ENCODE measurements around the gene ST3GAL5.
"Not testable (repeated sequence)": the region's sequence is repeated elsewhere in the genome, so short reads cannot be mapped to it uniquely, and the experiment has no call there.

ST3GAL5 gene

DNA sequence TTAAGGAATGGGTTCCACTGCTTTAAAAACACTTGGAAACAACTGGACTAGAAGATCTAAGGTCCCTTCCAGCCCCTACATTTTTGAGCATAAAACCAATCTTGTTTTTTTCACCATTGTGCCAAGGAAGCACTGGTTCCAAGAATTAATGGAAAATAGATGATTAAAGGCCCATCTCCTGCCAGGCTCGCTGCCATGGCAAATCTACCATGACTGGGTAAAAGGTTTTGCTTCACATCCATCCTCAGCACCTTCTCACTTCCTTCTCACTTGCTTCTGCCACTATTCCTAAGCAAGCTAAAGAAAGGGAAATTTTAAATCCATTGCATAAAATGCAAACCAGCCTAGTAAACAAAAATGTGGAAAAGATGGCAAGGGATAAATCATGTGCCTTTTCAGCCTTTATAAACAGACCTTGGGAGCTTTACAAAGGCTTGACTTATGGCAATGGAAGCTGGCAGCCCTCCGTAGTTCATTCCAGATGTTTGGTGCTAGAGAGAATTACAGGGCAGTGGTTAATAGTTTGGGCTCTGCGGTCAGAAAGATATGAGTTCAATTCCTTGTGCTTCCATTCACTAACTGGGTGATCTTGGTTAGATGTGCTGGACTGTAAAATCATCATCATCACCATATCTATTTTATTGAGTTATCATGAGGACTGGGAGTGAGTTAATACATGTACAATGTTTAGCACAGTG is 27.0 kb upstream of the ST3GAL5 start:
- no peak for DNase-seq

DNA sequence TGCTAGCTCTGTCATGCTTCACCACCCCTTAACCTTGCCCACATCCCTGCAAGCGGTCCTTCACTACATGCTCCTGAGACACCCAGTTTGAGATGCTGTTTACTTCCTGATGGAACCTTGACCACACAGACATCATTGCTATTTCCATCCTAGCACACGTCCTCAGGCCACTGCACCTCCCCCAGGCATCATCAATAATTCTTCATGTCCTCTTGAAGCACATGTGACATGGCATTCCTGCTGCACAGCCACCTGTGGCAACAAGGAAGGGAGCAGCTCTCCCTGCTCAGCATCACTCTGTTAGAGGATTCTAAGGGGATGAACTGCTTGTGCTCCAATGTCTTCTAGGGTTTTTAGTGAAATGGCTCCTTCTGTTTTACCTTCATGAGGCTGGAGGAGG is 26.1 kb upstream of the ST3GAL5 start:
- no peak for DNase-seq

DNA sequence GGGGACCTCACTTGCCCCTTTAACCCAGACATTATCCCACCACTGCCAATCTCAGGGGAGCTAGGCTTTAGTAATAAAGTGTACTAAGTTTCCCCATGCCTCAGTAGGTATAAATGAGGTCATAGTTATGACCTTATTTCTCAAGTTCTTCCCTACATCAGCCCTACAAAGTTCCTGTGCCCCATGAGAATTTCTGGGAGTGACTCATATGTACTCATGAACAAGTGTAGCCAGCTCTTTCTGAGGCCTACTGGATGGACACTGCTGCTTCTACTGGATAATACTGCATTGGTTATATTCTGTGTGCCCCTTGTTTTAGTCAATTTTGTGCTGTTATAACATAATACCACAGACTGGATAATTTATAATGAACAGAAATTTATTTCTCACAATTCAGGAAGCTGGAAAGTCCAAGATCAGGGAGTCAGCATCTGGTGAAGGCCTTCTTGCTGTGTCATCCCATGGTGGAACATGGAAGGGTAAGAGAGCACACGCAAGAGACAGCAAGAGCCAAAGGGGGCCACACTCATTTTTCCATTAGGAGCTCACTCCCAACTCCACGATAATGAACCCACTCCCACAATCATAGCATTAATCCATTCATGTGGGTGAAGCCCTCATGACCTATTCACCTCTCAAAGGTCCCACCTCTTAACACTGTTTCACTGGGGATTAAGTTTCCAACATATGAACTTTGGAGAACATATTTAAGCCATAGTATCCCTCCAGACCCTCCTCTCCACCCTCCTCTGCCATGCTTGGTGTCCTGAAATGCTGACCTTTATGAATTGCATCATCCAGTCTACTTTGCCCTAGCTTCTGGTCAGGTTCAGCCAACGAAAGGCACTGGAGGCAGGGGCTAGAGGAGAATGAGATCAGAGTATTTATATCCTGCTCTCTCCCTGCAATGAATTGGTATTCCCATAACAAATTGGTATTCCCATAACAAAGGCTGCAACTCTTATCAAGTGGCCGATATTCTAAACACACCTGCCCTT is 25.4 kb upstream of the ST3GAL5 start:
- DNase-seq: no peak

DNA sequence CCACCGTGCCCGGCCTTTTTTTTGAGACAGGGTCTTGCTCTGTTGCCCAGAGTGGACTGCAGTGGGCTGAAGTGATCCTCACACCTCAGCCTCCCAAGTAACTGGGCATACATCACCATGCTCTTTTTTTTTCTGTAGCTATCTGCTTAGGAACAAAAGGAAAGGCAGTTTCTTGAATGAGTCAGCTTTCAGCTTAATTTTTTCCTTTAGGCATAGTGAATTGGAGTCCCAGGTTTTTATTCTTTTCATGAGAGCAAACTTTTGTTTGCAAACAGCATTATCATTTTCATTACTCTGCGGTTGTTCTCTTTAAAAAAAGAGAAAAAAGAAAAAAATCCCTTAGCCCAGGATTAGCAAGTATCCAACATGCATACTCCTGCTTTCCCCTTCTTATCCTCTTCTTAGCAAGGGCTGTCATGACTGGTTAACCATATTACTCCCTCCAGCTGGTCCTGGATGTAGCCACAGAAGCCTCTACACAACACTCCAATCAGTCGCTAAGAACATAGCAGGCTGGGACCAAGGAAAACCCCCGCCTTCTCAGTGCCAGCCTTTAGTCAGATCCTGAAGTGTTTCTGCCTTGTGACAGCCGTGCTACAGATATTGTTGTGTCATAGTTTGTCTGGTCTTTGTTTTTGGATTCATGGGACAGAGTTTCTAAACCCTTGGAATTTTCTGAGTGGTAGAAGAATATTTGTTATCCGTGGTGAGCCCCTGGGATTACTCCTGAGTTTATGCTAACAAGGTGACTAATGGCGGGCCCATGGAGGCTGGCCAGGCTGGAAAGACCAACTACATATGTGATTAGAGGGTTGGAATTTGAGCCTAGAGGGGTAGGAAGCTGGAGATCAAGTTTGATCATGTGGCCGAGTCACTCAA is 23.3 kb upstream of the ST3GAL5 start:
- DNase-seq: no peak

DNA sequence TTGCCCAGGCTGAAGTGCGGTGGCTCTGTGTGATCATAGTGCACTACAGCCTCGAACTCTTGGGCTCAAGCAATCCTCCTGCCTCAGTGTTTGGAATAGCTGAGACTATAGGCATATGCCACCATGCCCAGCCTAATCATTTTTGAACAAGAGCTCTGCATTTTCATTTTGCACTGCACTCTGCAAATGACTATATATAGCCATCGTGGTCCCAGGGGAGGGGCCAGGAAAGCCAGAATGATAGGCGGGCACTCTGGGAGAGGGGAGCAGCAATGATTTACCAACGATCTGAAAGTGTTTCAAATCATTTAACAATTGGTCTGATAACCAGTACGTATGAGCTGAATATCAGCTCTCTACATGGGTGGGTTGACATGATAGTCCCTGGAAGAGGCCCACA is 22.3 kb upstream of the ST3GAL5 start:
- DNase-seq: no peak

DNA sequence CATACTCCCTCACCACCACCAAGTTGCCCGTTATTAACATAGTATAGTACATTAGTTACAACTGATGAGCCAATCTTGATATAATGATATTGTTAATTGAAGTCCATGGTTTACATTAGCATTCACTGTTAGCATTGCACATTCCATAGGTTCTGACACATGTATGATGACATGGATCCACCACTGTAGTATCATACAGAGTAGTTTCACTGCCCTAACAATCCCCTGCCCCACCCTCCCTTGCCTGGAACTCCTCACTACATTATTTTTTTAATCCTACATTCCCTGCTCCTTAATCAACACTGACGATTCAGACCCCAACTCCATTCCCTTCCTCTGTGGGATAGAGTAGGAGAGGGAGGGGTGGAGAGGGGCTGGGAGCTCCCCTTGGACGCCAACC is 20.2 kb upstream of the ST3GAL5 start:
- DNase-seq: no peak

DNA sequence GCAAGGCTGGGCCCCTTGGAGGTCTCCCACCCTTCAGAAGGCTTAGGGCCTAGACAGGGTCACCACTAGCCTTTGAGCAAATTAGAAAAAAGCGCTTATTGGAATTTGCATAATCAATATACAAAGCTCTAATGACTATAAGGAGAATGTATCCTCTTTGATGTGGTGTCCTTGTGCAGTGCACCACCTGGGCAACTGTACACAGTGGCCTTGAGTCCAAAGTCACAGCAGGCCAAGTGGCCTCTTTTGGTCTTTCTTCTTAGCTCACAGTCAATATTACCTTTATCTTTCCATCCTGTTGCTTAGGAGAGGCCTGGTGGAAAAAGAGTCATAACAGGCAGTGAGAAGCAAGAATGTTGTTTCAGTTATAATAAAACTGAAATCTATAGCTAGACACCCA is 19.7 kb upstream of the ST3GAL5 start:
- DNase-seq: no peak

DNA sequence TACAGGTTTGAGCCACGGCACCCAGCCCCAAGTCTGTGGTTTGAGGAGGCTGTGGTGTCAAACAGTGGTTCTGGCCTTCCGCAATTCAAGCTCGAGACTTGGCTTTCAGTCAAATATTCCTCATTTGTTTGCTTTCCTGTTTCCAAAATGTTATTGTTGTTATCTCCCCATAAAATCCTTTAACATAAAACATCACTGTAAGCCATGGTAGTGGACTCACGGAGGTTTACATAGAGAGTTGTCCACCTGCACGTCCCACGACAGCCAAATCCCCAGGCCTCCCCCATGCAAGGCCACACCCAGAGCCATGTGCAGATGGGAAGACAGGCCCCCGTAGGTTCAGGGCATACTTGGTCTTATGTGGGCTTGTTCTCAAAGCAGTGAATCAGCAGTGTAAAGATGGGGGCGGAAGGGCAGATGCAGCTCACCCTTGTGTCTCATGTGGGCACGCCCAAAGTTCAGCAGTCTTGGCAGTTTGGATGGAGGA is 18.9 kb upstream of the ST3GAL5 start:
- DNase-seq: no peak

DNA sequence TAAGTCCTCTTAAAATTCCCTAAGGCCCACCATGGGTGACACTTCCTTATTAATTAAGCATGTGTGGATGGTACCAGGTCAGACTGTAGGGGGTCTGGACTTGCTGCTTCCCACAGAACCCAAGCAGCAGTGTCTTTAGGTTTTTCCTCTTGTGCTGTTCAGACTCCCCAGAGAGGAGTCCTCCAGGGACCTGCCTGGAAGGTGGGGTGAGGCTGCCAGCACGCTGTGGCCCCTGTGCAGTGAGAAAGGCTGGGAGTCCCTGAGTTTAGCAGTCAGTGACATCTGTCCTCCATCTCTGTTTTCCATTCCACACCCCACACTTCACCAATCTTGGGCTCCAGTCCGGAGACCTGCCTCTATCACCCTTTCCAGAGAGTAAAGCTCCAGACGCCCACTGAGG is 18.0 kb upstream of the ST3GAL5 start:
- DNase-seq: no peak

DNA sequence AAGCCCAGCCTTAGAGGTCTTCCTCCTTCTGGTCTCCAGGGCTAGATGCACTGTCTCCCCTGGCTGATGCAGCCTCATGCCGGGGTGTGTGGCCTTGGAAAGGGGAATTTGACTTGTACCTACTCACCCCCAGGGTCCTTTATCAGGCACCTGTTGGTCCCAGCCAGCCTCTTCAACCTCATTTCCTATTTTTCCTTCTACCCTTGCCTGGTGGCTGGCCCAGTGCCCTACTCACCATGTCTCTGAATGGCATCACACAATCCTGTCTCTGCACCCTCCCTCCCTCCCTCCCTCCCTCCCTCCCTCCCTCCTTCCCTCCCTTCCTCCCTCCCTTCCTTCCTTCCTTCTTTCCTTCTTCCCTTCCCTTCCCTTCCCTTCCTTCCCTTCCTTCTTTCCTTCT is 17.1 kb upstream of the ST3GAL5 start:
- DNase-seq: no peak

DNA sequence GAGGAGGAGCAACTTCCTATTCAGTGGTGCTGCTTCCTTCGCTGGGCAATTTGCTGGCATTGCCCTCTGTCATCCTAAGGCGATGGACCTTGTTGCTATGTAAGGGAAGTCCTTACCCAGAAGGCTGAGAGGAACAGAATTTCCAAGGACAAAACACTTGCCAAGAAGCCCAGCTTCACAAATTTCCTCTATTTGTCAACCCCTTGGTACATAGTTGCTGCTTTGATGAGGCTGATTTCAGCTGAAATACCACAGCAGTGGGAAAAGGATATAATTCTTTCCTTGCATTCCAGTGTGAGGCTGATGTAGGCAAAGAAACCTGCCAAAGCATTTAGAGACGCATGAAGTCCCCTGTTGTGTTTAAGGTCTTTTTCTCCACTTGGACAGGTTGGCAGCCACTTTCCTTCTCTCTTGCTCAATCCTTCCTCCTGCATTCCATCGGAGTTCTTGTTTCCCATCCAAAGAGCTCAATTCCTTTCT is 16.4 kb upstream of the ST3GAL5 start:
- DNase-seq: no peak

DNA sequence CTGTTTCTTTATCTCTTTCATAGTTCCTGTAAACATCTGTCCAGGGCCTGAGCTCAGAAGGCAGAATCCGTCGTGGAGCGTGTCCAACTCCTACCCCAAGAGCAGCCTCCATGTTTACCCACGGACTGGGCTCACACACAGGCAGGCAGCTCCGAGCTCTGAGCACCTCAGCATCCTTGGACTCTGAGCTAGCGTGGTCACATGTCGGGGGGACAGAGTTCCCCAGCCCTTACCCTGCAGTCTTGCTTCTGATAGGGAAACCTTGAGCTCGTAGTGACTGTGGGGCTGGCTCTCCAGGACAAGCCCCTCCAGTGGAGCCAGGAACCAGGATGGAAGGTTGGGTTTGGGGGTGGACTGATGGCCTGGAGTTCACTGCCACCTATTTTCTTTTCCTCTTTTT is 15.1 kb upstream of the ST3GAL5 start:
- DNase-seq: no peak

DNA sequence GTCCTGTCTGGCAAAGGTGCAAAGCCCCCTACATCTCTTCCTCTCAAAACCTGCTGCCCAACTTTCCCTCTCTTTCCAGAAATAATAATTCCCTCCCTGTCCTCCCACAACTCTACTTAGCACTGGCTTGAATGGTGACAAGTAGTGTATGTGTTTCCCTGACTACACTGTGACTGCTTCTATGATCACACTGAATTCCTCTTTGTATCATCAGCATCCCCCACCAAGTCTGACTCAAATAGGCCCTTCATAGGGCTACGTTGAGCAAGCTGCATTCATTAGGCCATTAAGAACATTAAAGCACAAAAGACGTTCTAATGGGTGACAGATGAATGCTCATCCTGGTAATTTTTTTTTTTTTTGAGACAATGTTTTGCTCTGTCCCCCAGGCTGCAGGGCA is 13.7 kb upstream of the ST3GAL5 start:
- no peak for DNase-seq

DNA sequence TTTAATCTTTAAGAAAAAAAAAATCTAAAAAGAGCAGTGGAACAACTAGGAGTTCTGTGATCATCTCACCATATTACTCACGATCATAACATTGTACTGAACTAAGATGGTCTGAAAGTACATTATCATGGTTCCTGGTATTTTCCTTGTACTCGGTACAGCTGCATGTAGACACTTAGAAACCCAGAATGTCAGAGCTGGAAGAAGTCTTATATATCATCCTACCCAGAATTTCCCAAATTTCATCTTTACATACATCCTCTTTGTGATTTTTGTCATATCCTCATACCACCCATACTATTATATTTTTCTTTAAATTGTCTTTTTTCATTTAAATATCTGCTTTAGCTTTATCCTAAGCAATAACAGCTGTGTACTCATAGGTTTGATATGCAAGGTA is 12.4 kb upstream of the ST3GAL5 start:
- DNase-seq: no peak

DNA sequence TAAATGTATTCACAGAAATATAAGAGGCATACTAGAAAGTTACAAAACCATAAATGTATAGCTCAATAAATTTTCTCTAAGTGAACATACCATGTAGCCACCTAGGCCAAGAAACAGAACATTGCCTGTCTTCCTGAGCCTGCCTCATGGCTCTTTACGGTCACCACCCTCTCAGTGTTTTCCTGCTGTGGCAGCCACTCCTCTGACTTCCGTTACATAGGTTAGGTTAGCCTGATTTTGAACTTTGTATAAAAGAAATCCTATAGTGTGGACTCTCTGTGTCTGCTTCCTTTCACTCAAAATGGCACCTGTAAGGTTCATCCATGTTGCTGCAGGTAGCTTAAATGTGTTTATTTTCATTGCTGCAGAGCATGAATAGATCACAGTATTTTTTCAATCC is 11.6 kb upstream of the ST3GAL5 start:
- DNase-seq: no peak

DNA sequence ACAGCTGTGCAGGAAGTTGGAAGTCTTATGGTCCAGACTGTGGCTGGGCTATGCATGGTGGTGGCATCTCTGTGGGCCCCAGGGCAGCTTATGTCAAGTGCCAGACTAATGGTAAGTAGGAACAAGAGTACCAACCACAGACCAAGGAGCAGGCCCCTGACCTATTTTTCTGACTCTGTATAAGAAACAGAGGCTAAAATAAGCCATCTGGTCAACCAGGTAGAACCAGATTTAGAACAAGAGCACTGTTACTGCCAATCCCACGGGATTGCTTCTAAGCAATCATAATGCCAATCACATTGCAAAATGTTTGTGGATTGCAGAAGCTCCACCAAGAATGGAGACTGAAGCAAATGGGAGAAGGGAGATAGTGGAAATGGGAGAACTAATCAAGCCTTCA is 11.1 kb upstream of the ST3GAL5 start:
- no peak for DNase-seq

DNA sequence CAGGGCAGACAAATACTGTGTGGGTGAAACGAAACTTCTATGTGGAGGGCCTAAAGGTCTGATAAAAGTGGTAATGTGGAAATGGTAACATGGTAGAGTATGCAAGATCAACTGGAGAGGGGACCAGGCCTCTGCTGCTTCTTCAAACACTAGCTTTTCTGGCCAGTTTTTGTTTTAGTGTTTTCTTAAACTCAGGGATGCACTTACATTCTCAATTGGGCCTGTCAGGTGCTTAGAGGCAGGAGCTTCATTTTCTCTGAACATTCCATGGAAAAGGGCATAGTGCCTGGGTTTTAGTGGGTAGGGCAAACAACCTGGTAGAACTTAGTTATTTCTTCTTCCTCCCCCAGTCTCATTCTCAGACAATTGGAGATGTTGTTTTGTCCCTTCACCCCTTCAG is 10.5 kb upstream of the ST3GAL5 start:
- no peak for DNase-seq

DNA sequence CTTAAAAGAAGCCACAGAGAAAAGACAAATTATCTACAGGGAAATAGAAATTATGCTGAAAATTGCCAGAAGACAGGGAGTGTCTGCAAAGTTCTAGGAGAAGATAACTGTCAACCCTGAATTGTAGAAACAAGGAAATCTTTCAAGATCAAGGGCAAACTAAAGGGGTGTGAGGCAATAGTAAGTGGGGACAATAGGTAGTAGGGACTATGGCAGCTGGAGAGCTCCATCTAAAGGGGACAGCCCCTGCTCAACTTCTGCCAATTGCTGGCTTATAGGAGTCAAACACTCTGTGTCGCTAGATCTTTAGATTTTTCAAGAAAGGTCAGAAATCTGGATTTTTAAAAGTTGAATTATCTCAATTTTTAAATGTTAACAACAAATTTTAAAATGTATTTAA is 10.1 kb upstream of the ST3GAL5 start:
- DNase-seq: no peak

DNA sequence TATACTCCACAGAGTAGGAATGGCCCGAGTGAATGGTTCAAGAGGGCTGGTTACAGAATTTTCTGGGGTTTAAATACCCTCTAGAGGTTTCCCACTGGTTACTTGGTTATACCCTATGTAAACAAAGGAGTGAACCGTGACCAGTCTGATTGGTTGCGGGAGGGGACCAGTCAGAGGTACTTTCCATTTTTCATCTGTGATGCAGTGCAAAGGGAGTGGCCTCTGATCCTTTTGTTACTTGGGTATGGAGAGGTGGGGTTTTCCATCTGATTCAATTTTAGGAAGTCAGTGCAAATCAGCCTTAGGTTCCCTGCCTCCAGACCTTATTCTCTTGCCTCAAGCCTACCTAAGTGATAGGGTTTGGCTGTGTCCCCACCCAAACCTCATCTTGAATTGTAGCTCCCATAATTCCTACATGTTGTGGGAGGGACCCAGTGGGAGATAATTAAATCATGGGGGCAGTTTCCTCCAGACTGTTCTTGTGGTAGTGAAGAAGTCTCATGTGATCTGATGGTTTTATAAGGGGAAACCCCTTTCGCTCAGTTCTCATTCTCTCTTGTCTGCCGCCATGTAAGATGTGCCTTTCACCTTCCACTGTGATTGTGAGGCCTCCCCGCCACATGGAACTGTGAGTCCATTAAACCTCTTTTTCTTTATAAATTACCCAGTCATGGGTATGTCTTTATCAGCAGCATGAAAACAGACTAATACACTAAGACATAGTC is 5.9 kb upstream of the ST3GAL5 start:
- DNase-seq: not testable (repeated sequence)

DNA sequence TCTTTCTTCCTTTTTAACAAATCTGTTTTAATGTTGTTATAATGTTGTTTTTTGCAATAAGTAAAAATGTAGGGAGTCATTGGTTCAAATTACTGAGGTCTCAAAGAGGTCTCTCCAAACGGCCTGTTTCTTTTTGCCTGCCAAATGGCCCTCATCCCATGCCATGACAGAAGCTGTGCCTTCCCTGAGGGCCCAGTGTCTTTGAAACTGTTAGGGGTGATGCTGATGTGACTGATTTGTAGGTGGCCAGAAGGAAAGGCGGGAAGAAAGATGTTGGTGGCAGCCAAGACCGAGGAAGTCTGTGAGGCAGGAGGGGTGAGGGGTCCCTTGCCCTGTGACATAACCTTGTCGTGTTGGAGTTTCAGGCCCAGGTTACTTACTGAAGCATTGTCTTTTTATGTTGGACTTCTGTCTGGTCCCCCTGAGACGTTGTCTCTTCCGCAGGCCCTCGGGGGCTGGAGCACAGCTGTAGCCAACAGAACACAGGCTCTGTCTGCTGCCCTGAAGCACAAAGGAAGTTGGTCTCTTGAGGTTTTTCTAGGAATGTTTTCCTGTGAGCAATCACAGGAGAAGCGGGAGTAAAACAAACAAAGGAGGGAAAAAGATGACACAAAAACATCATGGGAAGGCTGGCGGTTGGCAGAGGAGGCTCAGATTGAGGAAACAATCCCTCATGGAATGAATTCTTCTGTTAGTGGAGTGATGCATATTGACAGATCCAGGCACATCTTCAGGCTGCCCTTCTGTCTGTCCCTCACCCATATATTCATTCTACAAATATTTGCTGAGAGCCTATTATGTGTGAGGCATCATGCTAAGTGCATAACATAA is 4.9 kb upstream of the ST3GAL5 start:
- DNase-seq: no peak

DNA sequence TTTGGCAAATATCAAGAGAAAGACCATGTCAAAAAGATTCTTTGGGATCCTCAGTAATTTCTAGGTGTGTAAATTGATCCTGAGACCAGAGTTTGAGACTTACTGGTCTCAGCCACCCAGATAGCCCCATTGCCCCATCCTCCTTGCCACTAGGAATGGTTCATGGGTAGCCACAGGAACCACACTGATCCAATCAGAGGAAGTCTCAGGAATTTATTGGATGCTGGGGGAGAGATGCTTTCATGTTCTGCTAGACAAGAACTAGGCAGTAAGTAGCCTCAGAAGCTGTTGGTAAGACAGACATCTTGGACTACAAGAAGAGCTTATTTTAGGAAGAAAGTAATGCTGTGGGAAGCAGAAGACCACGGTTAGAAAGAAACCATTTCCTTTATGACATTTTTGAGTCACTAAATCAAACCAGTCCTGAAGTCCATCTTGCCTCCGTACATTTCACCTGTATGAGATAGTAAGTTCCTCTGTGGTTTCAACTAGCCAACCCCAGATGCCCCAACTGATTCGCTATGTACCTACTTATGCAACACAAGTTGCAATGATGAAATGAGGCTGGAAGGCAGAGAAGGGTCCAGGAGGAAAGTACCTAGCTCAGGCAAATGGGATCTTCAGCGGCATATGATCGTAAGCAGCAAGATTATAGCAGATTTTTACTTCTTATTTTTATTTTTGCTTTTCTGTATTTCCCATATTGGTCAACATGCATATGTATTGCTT is 3.6 kb upstream of the ST3GAL5 start:
- DNase-seq: no peak
